ENCODE data around the gene SCYGR1. TPM values are rescaled to one million over a fixed set of nuclear protein-coding genes. Genes with fewer than 3 reads are reported as not detected.

The SCYGR1 gene
- total and polyA plus RNA-seq, 2 donors from 2014 or later: not detected

GRCh38 chr2:227377467-227378351, 10.0 kb downstream of the SCYGR1 start:
- no peak for TF ChIP-seq CTCF (IDR thresholded peaks at IDR 0.05; ENCODE audit: borderline replicate concordance, extremely low read depth, insufficient read depth)
- no peaks in the 10 kb centered on the region for H3K27me3 ChIP-seq (ENCODE audit: control insufficient read depth, insufficient read depth, low read length)
- no peaks in the 10 kb centered on the region for H3K4me1 ChIP-seq (ENCODE audit: control insufficient read depth in 2 of 3, insufficient read depth in 2 of 3, low read depth in 1 of 3, low read length in 3 of 3)
- no peak for DNase-seq
- H3K9me3 ChIP-seq (ENCODE audit: control insufficient read depth in 2 of 3, insufficient read depth in 1 of 3, low read length in 3 of 3): no peaks in the 10 kb centered on the region
- intact Hi-C loops (cut with DNase I): no loop called here
- H3K36me3 ChIP-seq (ENCODE audit: control insufficient read depth in 2 of 3, insufficient read depth in 3 of 3, low read length in 3 of 3): no peaks in the 10 kb centered on the region
- FAIRE-seq: no peak
- no peak overlapping the region for H3K27ac ChIP-seq (ENCODE audit: low read depth in 2 of 2, low read length in 2 of 2)
- H3K9ac ChIP-seq (ENCODE audit: low read length in 3 of 3): no peak overlapping the region
- no peak overlapping the region for H3K4me3 ChIP-seq (ENCODE audit: low read length in 3 of 3)

GRCh38 chr2:227376656-227377396, 10.9 kb downstream of the SCYGR1 start:
- H3K9ac ChIP-seq (ENCODE audit: low read length in 3 of 3): no peak overlapping the region
- H3K4me3 ChIP-seq (ENCODE audit: low read length in 3 of 3): no peak overlapping the region
- H3K27me3 ChIP-seq (ENCODE audit: control insufficient read depth, insufficient read depth, low read length): no peaks in the 10 kb centered on the region
- no peaks in the 10 kb centered on the region for H3K4me1 ChIP-seq (ENCODE audit: control insufficient read depth in 2 of 3, insufficient read depth in 2 of 3, low read depth in 1 of 3, low read length in 3 of 3)
- no peaks in the 10 kb centered on the region for H3K9me3 ChIP-seq (ENCODE audit: control insufficient read depth in 2 of 3, insufficient read depth in 1 of 3, low read length in 3 of 3)
- no peaks in the 10 kb centered on the region for H3K36me3 ChIP-seq (ENCODE audit: control insufficient read depth in 2 of 3, insufficient read depth in 3 of 3, low read length in 3 of 3)
- FAIRE-seq: no peak
- DNase-seq: no peak
- intact Hi-C loops (cut with DNase I): no loop called here
- no peak for TF ChIP-seq CTCF (IDR thresholded peaks at IDR 0.05; ENCODE audit: borderline replicate concordance, extremely low read depth, insufficient read depth)
- no peak overlapping the region for H3K27ac ChIP-seq (ENCODE audit: low read depth in 2 of 2, low read length in 2 of 2)

GRCh38 chr2:227374158-227374557, 13.6 kb downstream of the SCYGR1 start:
- Histone ChIP-seq H3K4me1 (ENCODE audit: control insufficient read depth in 2 of 3, insufficient read depth in 2 of 3, low read depth in 1 of 3, low read length in 3 of 3) (no peaks in the 10 kb centered on the region), H3K27me3 (ENCODE audit: control insufficient read depth, insufficient read depth, low read length) (no peaks in the 10 kb centered on the region), H3K36me3 (ENCODE audit: control insufficient read depth in 2 of 3, insufficient read depth in 3 of 3, low read length in 3 of 3) (no peaks in the 10 kb centered on the region), H3K27ac (ENCODE audit: low read depth in 2 of 2, low read length in 2 of 2) (no peak overlapping the region), H3K9me3 (ENCODE audit: control insufficient read depth in 2 of 3, insufficient read depth in 1 of 3, low read length in 3 of 3) (no peaks in the 10 kb centered on the region), H3K4me3 (ENCODE audit: low read length in 3 of 3) (no peak overlapping the region), H3K9ac (ENCODE audit: low read length in 3 of 3) (no peak overlapping the region)
- DNase-seq: no peak
- FAIRE-seq: no peak
- intact Hi-C loops (cut with DNase I): no loop called here
- no peak for TF ChIP-seq CTCF (IDR thresholded peaks at IDR 0.05; ENCODE audit: borderline replicate concordance, extremely low read depth, insufficient read depth)

Data from kidney (tissue), 14 donors.